Testis (tissue), 2 donors: ENCODE measurements around the gene COL2A1.

Experiments used
- POLR2A ChIP-seq: fragments of 450-650 bp; IDR thresholded peaks from one replicate; pipeline ENCODE4 v1.6.1; 2017; ENCODE audit warnings: antibody characterized with exemption, mild to moderate bottlenecking, moderate library complexity
- TF ChIP-seq, protein P1 (sequence below), 3 experiments: fragments of 450-650 bp in 2 of 3; fragments of 200-600 bp in 1 of 3; sonication (generic) in 1 of 3; IDR thresholded peaks; one replicate each; pipeline ENCODE4 v1.5.1; 2016 to 2019; ENCODE audit warnings: antibody characterized with exemption in 3 of 3, mild to moderate bottlenecking in 2 of 3, moderate library complexity in 1 of 3

DNA sequence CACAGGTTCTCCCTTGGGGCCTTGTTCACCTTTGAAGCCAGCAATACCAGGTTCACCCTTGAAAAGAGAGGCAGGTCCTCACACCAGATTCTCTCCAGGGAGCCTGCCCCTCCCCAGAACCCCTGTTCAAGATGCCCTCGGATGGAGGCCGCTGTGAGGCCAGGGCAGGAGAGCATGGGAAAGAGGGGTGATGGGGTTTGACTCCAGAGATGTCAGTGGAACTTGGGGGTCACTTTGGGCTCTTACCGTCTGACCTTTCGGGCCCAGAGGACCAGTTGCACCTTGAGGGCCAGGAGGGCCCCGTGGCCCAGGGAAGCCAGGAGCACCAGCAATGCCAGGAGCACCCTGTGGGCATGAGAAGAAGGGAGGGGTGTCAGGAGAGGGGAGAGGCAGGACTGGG lies 17.4 kb downstream of the COL2A1 start:
- TF ChIP-seq POLR2A: no peak
- TF ChIP-seq, protein P1, sequence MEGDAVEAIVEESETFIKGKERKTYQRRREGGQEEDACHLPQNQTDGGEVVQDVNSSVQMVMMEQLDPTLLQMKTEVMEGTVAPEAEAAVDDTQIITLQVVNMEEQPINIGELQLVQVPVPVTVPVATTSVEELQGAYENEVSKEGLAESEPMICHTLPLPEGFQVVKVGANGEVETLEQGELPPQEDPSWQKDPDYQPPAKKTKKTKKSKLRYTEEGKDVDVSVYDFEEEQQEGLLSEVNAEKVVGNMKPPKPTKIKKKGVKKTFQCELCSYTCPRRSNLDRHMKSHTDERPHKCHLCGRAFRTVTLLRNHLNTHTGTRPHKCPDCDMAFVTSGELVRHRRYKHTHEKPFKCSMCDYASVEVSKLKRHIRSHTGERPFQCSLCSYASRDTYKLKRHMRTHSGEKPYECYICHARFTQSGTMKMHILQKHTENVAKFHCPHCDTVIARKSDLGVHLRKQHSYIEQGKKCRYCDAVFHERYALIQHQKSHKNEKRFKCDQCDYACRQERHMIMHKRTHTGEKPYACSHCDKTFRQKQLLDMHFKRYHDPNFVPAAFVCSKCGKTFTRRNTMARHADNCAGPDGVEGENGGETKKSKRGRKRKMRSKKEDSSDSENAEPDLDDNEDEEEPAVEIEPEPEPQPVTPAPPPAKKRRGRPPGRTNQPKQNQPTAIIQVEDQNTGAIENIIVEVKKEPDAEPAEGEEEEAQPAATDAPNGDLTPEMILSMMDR (IDR thresholded peaks at IDR 0.05): no peak
